ENCODE results near the gene PDE8A.

Gene PDE8A

GRCh38 chr15:84992157-84992944, 10.7 kb downstream of the PDE8A start (continued):
- peak; percentile 41; the same call in 1 of the 2 replicates for TF ChIP-seq ZNF398 (tag by site-specific recombination; IDR thresholded peaks at IDR 0.05)
- no peak for TF ChIP-seq ZBTB26 (tag by site-specific recombination; optimal IDR thresholded peaks at IDR 0.05)
- no peak for TF ChIP-seq PRDM4 (tag by site-specific recombination; IDR thresholded peaks at IDR 0.05)
- TF ChIP-seq ZNF626 (tag by site-specific recombination; IDR thresholded peaks at IDR 0.05), result no peak
- TF ChIP-seq ZNF704 (tag by site-specific recombination; IDR thresholded peaks at IDR 0.05), result no peak
- TF ChIP-seq KLF8 (tag by site-specific recombination; IDR thresholded peaks at IDR 0.05), result 0 out of 2 replicates have a peak, but pooled peaks have one; percentile 18
- no peak for TF ChIP-seq ZNF394 (tag by site-specific recombination; IDR thresholded peaks at IDR 0.05; ENCODE audit: borderline replicate concordance)
- no peak for TF ChIP-seq ZNF501 (tag by site-specific recombination; IDR thresholded peaks at IDR 0.05)
- TF ChIP-seq KLF17 (tag by site-specific recombination; IDR thresholded peaks at IDR 0.05), result peak; percentile 73; the same call in 1 of the 2 replicates
- no peak for TF ChIP-seq AEBP2 (tag by site-specific recombination; IDR thresholded peaks at IDR 0.05; ENCODE audit: borderline replicate concordance)
- no peak for TF ChIP-seq ZNF544 (tag by site-specific recombination; IDR thresholded peaks at IDR 0.05)
- no peak for TF ChIP-seq ZNF404 (tag by site-specific recombination; IDR thresholded peaks at IDR 0.05)
- TF ChIP-seq YY2 (tag by site-specific recombination; IDR thresholded peaks at IDR 0.05), result no peak
- no peak for TF ChIP-seq ZBTB44 (tag by site-specific recombination; IDR thresholded peaks at IDR 0.05)
- TF ChIP-seq ZNF639 (tag by site-specific recombination; IDR thresholded peaks at IDR 0.05), result peak; percentile 28; the same call in 1 of the 2 replicates
- peak; percentile 64; the same call in 1 of the 2 replicates for TF ChIP-seq IKZF3 (tag by site-specific recombination; IDR thresholded peaks at IDR 0.05)
- TF ChIP-seq ZNF350 (tag by site-specific recombination; IDR thresholded peaks at IDR 0.05), result no peak
- TF ChIP-seq ZBTB21 (tag by site-specific recombination; IDR thresholded peaks at IDR 0.05), result no peak
- no peak for TF ChIP-seq FEZF1 (tag by site-specific recombination; IDR thresholded peaks at IDR 0.05)
- TF ChIP-seq ZNF121 (tag by site-specific recombination; IDR thresholded peaks at IDR 0.05), result no peak
- TF ChIP-seq ZNF140 (tag by site-specific recombination; IDR thresholded peaks at IDR 0.05), result no peak
- TF ChIP-seq SP2 (tag by site-specific recombination; IDR thresholded peaks at IDR 0.05), result peak; percentile 9; the same call in 1 of the 2 replicates
- TF ChIP-seq REPIN1 (tag by site-specific recombination; IDR thresholded peaks at IDR 0.05; ENCODE audit: low read depth), result no peak
- no peak for TF ChIP-seq ZNF280C (tag by site-specific recombination; IDR thresholded peaks at IDR 0.05)
